HepG2 (cell line): ENCODE results near the gene AHCY. TPM values are rescaled to one million over a fixed set of nuclear protein-coding genes. Genes with fewer than 3 reads are reported as not detected.

Experiments
- CBFB ChIP-seq: sonication (generic); formaldehyde crosslinking; IDR thresholded peaks from 2 replicates; pipeline ENCODE4 v1.4.0; 2020; ENCODE audit warnings: missing genetic modification reagents
- CCDC6 ChIP-seq: sonication (generic); formaldehyde crosslinking; IDR thresholded peaks from 2 replicates; pipeline ENCODE4 v1.8.1; 2022; ENCODE audit warnings: mild to moderate bottlenecking, missing genetic modification reagents, moderate library complexity
- GTF2F1 ChIP-seq: fragments of 150-350 bp; IDR thresholded peaks from 2 replicates; pipeline ENCODE4 v1.6.1; 2014; ENCODE audit warnings: low read length
- HIC2 ChIP-seq: sonication (generic); formaldehyde crosslinking; IDR thresholded peaks from 2 replicates; pipeline ENCODE4 v1.9.0; 2022; ENCODE audit warnings: low read depth, missing genetic modification reagents
- KDM2A ChIP-seq: sonication (generic); formaldehyde crosslinking; IDR thresholded peaks from 2 replicates; pipeline ENCODE4 v1.4.0; 2020; ENCODE audit warnings: low read depth, missing genetic modification reagents, borderline replicate concordance
- KLF15 ChIP-seq: sonication (generic); formaldehyde crosslinking; IDR thresholded peaks from 2 replicates; pipeline ENCODE4 v1.8.1; 2023; ENCODE audit warnings: borderline replicate concordance, mild to moderate bottlenecking, inconsistent platforms, missing genetic modification reagents, mixed read lengths
- MAZ ChIP-seq, 2 experiments: sonication (generic) in 1 of 2; formaldehyde crosslinking in 1 of 2; IDR thresholded peaks; 2 replicates each; pipeline versions ENCODE4 v1.5.0 to v1.6.1; 2012 to 2020; ENCODE audit warnings: low read depth in 2 of 2, mild to moderate bottlenecking in 2 of 2, borderline replicate concordance in 1 of 2, improper control_type of control experiment in 1 of 2, low read length in 1 of 2, missing genetic modification reagents in 1 of 2, moderate library complexity in 1 of 2
- NFE2 ChIP-seq: sonication (generic); formaldehyde crosslinking; IDR thresholded peaks from 2 replicates; pipeline ENCODE4 v1.4.0; 2020; ENCODE audit warnings: missing genetic modification reagents
- NFE2L1 ChIP-seq: sonication (generic); formaldehyde crosslinking; IDR thresholded peaks from 2 replicates; pipeline ENCODE4 v1.4.0; 2020; ENCODE audit warnings: missing genetic modification reagents, mild to moderate bottlenecking, borderline replicate concordance
- NR1H2 ChIP-seq: sonication (generic); formaldehyde crosslinking; IDR thresholded peaks from 2 replicates; pipeline ENCODE4 v1.8.1; 2022; ENCODE audit warnings: low read depth, missing genetic modification reagents, borderline replicate concordance
- PBX2 ChIP-seq: IDR thresholded peaks from 2 replicates; pipeline ENCODE4 v1.6.1; 2016; ENCODE audit warnings: control low read depth
- PHF20 ChIP-seq: sonication (generic); formaldehyde crosslinking; IDR thresholded peaks from 2 replicates; pipeline ENCODE4 v1.5.0; 2020; ENCODE audit warnings: mild to moderate bottlenecking, missing genetic modification reagents
- TEAD3 ChIP-seq: optimal IDR thresholded peaks from 2 replicates; pipeline ENCODE3; 2016; ENCODE audit warnings: borderline replicate concordance
- U2AF2 ChIP-seq: fragments of 200-400 bp; formaldehyde crosslinking; IDR thresholded peaks from 2 replicates; pipeline ENCODE4 v1.6.1; 2017; ENCODE audit warnings: low read depth, mild to moderate bottlenecking, low read length
- ZBTB39 ChIP-seq: sonication (generic); formaldehyde crosslinking; IDR thresholded peaks from 2 replicates; pipeline ENCODE4 v1.5.0; 2020; ENCODE audit warnings: missing genetic modification reagents
- ZFP36 ChIP-seq: fragments of 150-350 bp; IDR thresholded peaks from 2 replicates; pipeline ENCODE4 v1.6.1; 2018; ENCODE audit warnings: borderline replicate concordance, low read length, low read depth; ENCODE audit not compliant: partially characterized antibody
- ZFP36L2 ChIP-seq: sonication (generic); formaldehyde crosslinking; IDR thresholded peaks from 2 replicates; pipeline ENCODE4 v1.4.0; 2020; ENCODE audit warnings: missing genetic modification reagents
- ZKSCAN1 ChIP-seq: fragments of 150-350 bp; IDR thresholded peaks from 2 replicates; pipeline ENCODE4 v1.6.1; 2014; ENCODE audit warnings: low read length
- ZNF143 ChIP-seq: sonication (generic); formaldehyde crosslinking; IDR thresholded peaks from 2 replicates; pipeline ENCODE4 v1.4.0; 2020; ENCODE audit warnings: missing genetic modification reagents
- ZNF17 ChIP-seq: sonication (generic); formaldehyde crosslinking; IDR thresholded peaks from 2 replicates; pipeline ENCODE4 v1.5.0; 2020; ENCODE audit warnings: mild to moderate bottlenecking, missing genetic modification reagents
- ZNF503 ChIP-seq: sonication (generic); formaldehyde crosslinking; IDR thresholded peaks from 2 replicates; pipeline ENCODE4 v1.4.0; 2020; ENCODE audit warnings: missing genetic modification reagents
- ZNF549 ChIP-seq: sonication (generic); formaldehyde crosslinking; IDR thresholded peaks from 2 replicates; pipeline ENCODE4 v1.5.0; 2020; ENCODE audit warnings: missing genetic modification reagents
- ZNF644 ChIP-seq: IDR thresholded peaks from 2 replicates; pipeline ENCODE4 v1.6.1; 2016; ENCODE audit warnings: low read depth
- ZNF790 ChIP-seq: sonication (generic); formaldehyde crosslinking; IDR thresholded peaks from 2 replicates; pipeline ENCODE4 v1.8.0; 2022; ENCODE audit warnings: missing genetic modification reagents, mild to moderate bottlenecking, borderline replicate concordance
- polyA plus RNA-seq, 8 experiments: library from polyadenylated mRNA; depleted of rRNA in 3 of 8; stranded (reverse) in 7 of 8; unstranded in 1 of 8; fragments of >200 nt; fragmentation: Illumina TruSeq in 4 of 8; extraction: Trizol in 4 of 8; gene quantifications; 2 replicates each; pipeline versions ENCODE4 v1.2.1 to v1.2.3, GENCODE V29; 2011 to 2016; ENCODE audit warnings: low read depth in 4 of 8, missing spikeins in 1 of 8, mixed read lengths in 1 of 8; ENCODE audit not compliant: insufficient read depth in 1 of 8
- total RNA-seq, 5 experiments: library from RNA; depleted of rRNA; stranded (reverse); fragments of >200 nt; fragmentation: Illumina TruSeq; extraction: Trizol; gene quantifications; 2 replicates each; pipeline ENCODE4 v1.2.3, GENCODE V29; 2016; ENCODE audit warnings: low read depth in 1 of 5

Gene AHCY
- total and polyA plus RNA-seq, 2 of the 13 experiments (the other 11 are each of a cell fraction or from before 2014, with no cell fraction given): 407 to 419 TPM

- TF ChIP-seq CBFB (CRISPR knock-in tag): no peak
- no peak; the same call in 1 of the 2 replicates for TF ChIP-seq ZNF644 (CRISPR knock-in tag)
- TF ChIP-seq NFE2L1 (CRISPR knock-in tag): no peak
- TF ChIP-seq ZNF17: no peak
- no peak for TF ChIP-seq U2AF2
- no peak; the same call in 1 of the 2 replicates for TF ChIP-seq GTF2F1
- 0 out of 2 replicates have a peak, but pooled peaks have one; percentile 79 for TF ChIP-seq ZNF790 (CRISPR knock-in tag)
- 0 out of 2 replicates have a peak, but pooled peaks have one; percentile 28 for TF ChIP-seq ZNF503 (CRISPR knock-in tag)
- TF ChIP-seq ZNF549: no peak
- no peak for TF ChIP-seq ZFP36L2 (CRISPR knock-in tag)
- peak; percentile 13; the same call in 1 of the 2 replicates for TF ChIP-seq KLF15
- TF ChIP-seq NR1H2 (CRISPR knock-in tag): no peak
- TF ChIP-seq HIC2: peak; percentile 74; the same call in 1 of the 2 replicates
- peak; percentile 95 for TF ChIP-seq KDM2A (CRISPR knock-in tag)
- 0 out of 2 replicates have a peak, but pooled peaks have one; percentile 19 for TF ChIP-seq PHF20
- peak; percentile 76; the same call in 1 of the 2 replicates for TF ChIP-seq MAZ (IDR thresholded peaks at IDR 0.05; ENCODE audit: borderline replicate concordance, low read depth, low read length)
- peak; percentile 98 for TF ChIP-seq MAZ (CRISPR knock-in tag; IDR thresholded peaks at IDR 0.05; ENCODE audit: low read depth)
- peak; percentile 81 for TF ChIP-seq ZBTB39
- TF ChIP-seq CCDC6: peak; percentile 85
- peak; percentile 78 for TF ChIP-seq ZKSCAN1
- TF ChIP-seq NFE2 (CRISPR knock-in tag): no peak; the same call in 1 of the 2 replicates
- peak; percentile 77 for TF ChIP-seq ZNF143
- TF ChIP-seq TEAD3 (CRISPR knock-in tag): peak; percentile 77
- no peak for TF ChIP-seq ZFP36
- TF ChIP-seq PBX2: no peak
These were observed 9.5 kb upstream of the AHCY start (continued) for GRCh38 chr20:34312544-34313217.
